Measurements from ENCODE around the gene MROH9.

- TF ChIP-seq FOXM1 (CRISPR knock-in tag; IDR thresholded peaks at IDR 0.05) (no peak), KLF16 (CRISPR knock-in tag; IDR thresholded peaks at IDR 0.05) (no peak), ZNF709 (CRISPR knock-in tag; IDR thresholded peaks at IDR 0.05) (no peak), ZNF644 (CRISPR knock-in tag; IDR thresholded peaks at IDR 0.05; ENCODE audit: low read depth) (no peak), MTF1 (CRISPR knock-in tag; IDR thresholded peaks at IDR 0.05) (no peak), SIN3B (IDR thresholded peaks at IDR 0.05; ENCODE audit: low read length) (no peak), ARNTL (CRISPR knock-in tag; IDR thresholded peaks at IDR 0.05) (no peak), THAP7 (CRISPR knock-in tag; IDR thresholded peaks at IDR 0.05) (no peak), RBAK (CRISPR knock-in tag; IDR thresholded peaks at IDR 0.05) (no peak), HDAC2 (CRISPR knock-in tag; IDR thresholded peaks at IDR 0.05) (no peak)
- TF ChIP-seq, protein P1, sequence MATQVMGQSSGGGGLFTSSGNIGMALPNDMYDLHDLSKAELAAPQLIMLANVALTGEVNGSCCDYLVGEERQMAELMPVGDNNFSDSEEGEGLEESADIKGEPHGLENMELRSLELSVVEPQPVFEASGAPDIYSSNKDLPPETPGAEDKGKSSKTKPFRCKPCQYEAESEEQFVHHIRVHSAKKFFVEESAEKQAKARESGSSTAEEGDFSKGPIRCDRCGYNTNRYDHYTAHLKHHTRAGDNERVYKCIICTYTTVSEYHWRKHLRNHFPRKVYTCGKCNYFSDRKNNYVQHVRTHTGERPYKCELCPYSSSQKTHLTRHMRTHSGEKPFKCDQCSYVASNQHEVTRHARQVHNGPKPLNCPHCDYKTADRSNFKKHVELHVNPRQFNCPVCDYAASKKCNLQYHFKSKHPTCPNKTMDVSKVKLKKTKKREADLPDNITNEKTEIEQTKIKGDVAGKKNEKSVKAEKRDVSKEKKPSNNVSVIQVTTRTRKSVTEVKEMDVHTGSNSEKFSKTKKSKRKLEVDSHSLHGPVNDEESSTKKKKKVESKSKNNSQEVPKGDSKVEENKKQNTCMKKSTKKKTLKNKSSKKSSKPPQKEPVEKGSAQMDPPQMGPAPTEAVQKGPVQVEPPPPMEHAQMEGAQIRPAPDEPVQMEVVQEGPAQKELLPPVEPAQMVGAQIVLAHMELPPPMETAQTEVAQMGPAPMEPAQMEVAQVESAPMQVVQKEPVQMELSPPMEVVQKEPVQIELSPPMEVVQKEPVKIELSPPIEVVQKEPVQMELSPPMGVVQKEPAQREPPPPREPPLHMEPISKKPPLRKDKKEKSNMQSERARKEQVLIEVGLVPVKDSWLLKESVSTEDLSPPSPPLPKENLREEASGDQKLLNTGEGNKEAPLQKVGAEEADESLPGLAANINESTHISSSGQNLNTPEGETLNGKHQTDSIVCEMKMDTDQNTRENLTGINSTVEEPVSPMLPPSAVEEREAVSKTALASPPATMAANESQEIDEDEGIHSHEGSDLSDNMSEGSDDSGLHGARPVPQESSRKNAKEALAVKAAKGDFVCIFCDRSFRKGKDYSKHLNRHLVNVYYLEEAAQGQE (IDR thresholded peaks at IDR 0.05; ENCODE audit: borderline replicate concordance in 1 of 2, low read depth in 1 of 2, low read length in 2 of 2), result no peak
- TF ChIP-seq, protein P2, sequence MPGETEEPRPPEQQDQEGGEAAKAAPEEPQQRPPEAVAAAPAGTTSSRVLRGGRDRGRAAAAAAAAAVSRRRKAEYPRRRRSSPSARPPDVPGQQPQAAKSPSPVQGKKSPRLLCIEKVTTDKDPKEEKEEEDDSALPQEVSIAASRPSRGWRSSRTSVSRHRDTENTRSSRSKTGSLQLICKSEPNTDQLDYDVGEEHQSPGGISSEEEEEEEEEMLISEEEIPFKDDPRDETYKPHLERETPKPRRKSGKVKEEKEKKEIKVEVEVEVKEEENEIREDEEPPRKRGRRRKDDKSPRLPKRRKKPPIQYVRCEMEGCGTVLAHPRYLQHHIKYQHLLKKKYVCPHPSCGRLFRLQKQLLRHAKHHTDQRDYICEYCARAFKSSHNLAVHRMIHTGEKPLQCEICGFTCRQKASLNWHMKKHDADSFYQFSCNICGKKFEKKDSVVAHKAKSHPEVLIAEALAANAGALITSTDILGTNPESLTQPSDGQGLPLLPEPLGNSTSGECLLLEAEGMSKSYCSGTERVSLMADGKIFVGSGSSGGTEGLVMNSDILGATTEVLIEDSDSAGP (CRISPR knock-in tag; IDR thresholded peaks at IDR 0.05; ENCODE audit: borderline replicate concordance), result no peak
Observed at GRCh38 chr1:171084870-171085269, 149.5 kb downstream of the MROH9 start.
